Mesenchymal stem cell (in vitro differentiated cells and primary cell): ENCODE data around the gene RASSF5.

Source experiments
- DNase-seq: peaks from one replicate; pipeline ENCODE4 v3.0.0-alpha.2; 2013
- H2AFZ ChIP-seq: one replicate; pipeline ENCODE4 v1.6.1; 2013; ENCODE audit warnings: low read depth, mild to moderate bottlenecking, control low read depth, inconsistent platforms, low read length, moderate library complexity
- H2AK5ac ChIP-seq: 2 replicates; pipeline ENCODE4 v1.6.1; 2013; ENCODE audit warnings: low read length, moderate library complexity, mild to moderate bottlenecking, inconsistent platforms; ENCODE audit not compliant: severe bottlenecking
- H2BK120ac ChIP-seq: one replicate; pipeline ENCODE4 v1.6.1; 2013; ENCODE audit warnings: low read depth, mild to moderate bottlenecking, inconsistent platforms, low read length, moderate library complexity
- H2BK12ac ChIP-seq, 2 experiments: one replicate each; pipeline ENCODE4 v1.6.1; 2013; ENCODE audit warnings: inconsistent platforms in 2 of 2, low read length in 2 of 2, mild to moderate bottlenecking in 2 of 2, moderate library complexity in 2 of 2, control low read depth in 1 of 2
- H2BK15ac ChIP-seq: one replicate; pipeline ENCODE4 v1.6.1; 2013; ENCODE audit warnings: mild to moderate bottlenecking, low read depth, inconsistent platforms; ENCODE audit not compliant: poor library complexity, severe bottlenecking
- H2BK5ac ChIP-seq: 2 replicates; pipeline ENCODE4 v1.6.1; 2013; ENCODE audit warnings: low read depth, mild to moderate bottlenecking, low read length, control low read depth, inconsistent platforms; ENCODE audit not compliant: poor library complexity, severe bottlenecking
- H3K14ac ChIP-seq, 2 experiments: one replicate each; pipeline ENCODE4 v1.6.1; 2013; ENCODE audit warnings: inconsistent platforms in 2 of 2, low read length in 2 of 2, control low read depth in 1 of 2, mild to moderate bottlenecking in 1 of 2, moderate library complexity in 1 of 2
- H3K18ac ChIP-seq, 2 experiments: one replicate each; pipeline ENCODE4 v1.6.1; 2013; ENCODE audit warnings: inconsistent platforms in 2 of 2, low read length in 2 of 2, control low read depth in 1 of 2, low read depth in 1 of 2, mild to moderate bottlenecking in 1 of 2
- H3K23ac ChIP-seq, 2 experiments: one replicate each; pipeline ENCODE4 v1.6.1; 2013; ENCODE audit warnings: inconsistent platforms in 2 of 2, low read length in 2 of 2, mild to moderate bottlenecking in 2 of 2, moderate library complexity in 2 of 2, control low read depth in 1 of 2
- H3K27ac ChIP-seq: 2 replicates; pipeline ENCODE4 v1.5.1; 2013; ENCODE audit warnings: mild to moderate bottlenecking, moderate library complexity, low read length, control low read depth, inconsistent platforms; ENCODE audit not compliant: poor library complexity, severe bottlenecking
- H3K27me3 ChIP-seq, 2 experiments: 2 replicates each; pipeline versions ENCODE4 v1.6.1 to v1.7.0; 2013; ENCODE audit warnings: low read length in 2 of 2, mild to moderate bottlenecking in 2 of 2, moderate library complexity in 2 of 2, control low read depth in 1 of 2, inconsistent platforms in 1 of 2; ENCODE audit not compliant: control insufficient read depth in 1 of 2, insufficient read depth in 1 of 2
- H3K36me3 ChIP-seq, 2 experiments: 2 replicates each; pipeline versions ENCODE4 v1.6.1 to v1.7.0; 2013; ENCODE audit warnings: low read length in 2 of 2, control low read depth in 1 of 2, inconsistent platforms in 1 of 2, low read depth in 1 of 2, mild to moderate bottlenecking in 1 of 2; ENCODE audit not compliant: insufficient read depth in 2 of 2, control insufficient read depth in 1 of 2
- H3K4ac ChIP-seq, 2 experiments: one replicate each; pipeline ENCODE4 v1.6.1; 2013; ENCODE audit warnings: inconsistent platforms in 2 of 2, low read length in 2 of 2, mild to moderate bottlenecking in 2 of 2, moderate library complexity in 2 of 2, control low read depth in 1 of 2, low read depth in 1 of 2
- H3K4me1 ChIP-seq: 2 replicates; pipeline ENCODE4 v1.6.1; 2013; ENCODE audit warnings: low read depth, low read length, control low read depth; ENCODE audit not compliant: control insufficient read depth, insufficient read depth
- H3K4me2 ChIP-seq: 2 replicates; pipeline ENCODE4 v1.6.1; 2013; ENCODE audit warnings: low read length, mild to moderate bottlenecking, inconsistent platforms; ENCODE audit not compliant: poor library complexity, severe bottlenecking
- H3K4me3 ChIP-seq, 2 experiments: 2 replicates each; pipeline versions ENCODE4 v1.5.1 to v1.7.0; 2013; ENCODE audit warnings: low read length in 2 of 2, mild to moderate bottlenecking in 2 of 2, control low read depth in 1 of 2, low read depth in 1 of 2; ENCODE audit not compliant: insufficient read depth in 1 of 2
- H3K79me1 ChIP-seq: replicated peaks from 2 replicates; pipeline ENCODE4 v1.6.1; 2013; ENCODE audit warnings: mild to moderate bottlenecking, control low read depth, low read length, inconsistent platforms; ENCODE audit not compliant: poor library complexity, severe bottlenecking
- H3K9ac ChIP-seq: 2 replicates; pipeline ENCODE4 v1.7.0; 2013; ENCODE audit warnings: mild to moderate bottlenecking, low read length, moderate library complexity
- H3K9me3 ChIP-seq: 2 replicates; pipeline ENCODE4 v1.7.0; 2013; ENCODE audit warnings: mild to moderate bottlenecking, low read length; ENCODE audit not compliant: control insufficient read depth
- H4K8ac ChIP-seq: one replicate; pipeline ENCODE4 v1.6.1; 2013; ENCODE audit warnings: inconsistent platforms, mild to moderate bottlenecking, low read length, moderate library complexity
- H4K91ac ChIP-seq: one replicate; pipeline ENCODE4 v1.6.1; 2013; ENCODE audit warnings: mild to moderate bottlenecking, low read length, inconsistent platforms
- WGBS: methylation state at CpG from one replicate; pipeline ENCODE4 v1.1.7; 2013; ENCODE audit warnings: mixed read lengths; 5-methylcytosine and 5-hydroxymethylcytosine counted together

RASSF5 gene

DNA sequence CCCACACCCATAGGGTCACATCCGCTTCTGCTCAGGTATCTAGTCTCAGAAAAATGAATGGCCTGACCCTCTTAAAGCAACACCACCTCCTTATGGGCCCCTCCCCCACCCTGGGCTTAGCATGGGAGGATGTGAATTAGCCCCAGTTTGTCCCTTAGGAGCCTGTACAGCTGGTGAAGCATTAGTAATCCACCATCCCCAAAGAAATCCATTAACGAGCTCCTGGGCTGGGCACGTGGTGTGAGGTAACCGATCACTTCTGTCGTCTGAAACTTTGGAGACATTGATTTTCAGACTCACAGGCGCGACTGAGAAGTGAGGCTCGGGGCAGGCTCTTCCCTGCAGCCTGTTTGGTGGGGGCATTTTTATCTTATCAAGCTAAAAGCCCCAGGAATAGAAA, 10.5 kb downstream of the RASSF5 start:
- Histone ChIP-seq H3K9ac (no peak overlapping the region), H3K36me3 (no peaks in the 10 kb centered on the region), H3K4ac (no peak overlapping the region), H4K91ac (no peak overlapping the region), H3K27ac (no peak overlapping the region), H3K14ac (no peak overlapping the region), H4K8ac (no peak overlapping the region), H3K4me2 (no peak overlapping the region), H3K4me3 (no peak overlapping the region), H2AFZ (no peak overlapping the region), H2BK5ac (no peak overlapping the region), H3K27me3 (peaks cover 0 to 62% of the 10 kb centered on the region in 2 experiments), H3K79me1 (no peaks in the 10 kb centered on the region), H2BK12ac (no peak overlapping the region), H3K23ac (no peak overlapping the region), H2AK5ac (no peak overlapping the region), H2BK15ac (no peak overlapping the region), H3K18ac (no peak overlapping the region), H2BK120ac (no peak overlapping the region), H3K4me1 (peaks cover 8% of the 10 kb centered on the region), H3K9me3 (no peaks in the 10 kb centered on the region)
- WGBS: 80% methylated on average over 8 of the region's 8 CpGs
- no peak for DNase-seq

DNA sequence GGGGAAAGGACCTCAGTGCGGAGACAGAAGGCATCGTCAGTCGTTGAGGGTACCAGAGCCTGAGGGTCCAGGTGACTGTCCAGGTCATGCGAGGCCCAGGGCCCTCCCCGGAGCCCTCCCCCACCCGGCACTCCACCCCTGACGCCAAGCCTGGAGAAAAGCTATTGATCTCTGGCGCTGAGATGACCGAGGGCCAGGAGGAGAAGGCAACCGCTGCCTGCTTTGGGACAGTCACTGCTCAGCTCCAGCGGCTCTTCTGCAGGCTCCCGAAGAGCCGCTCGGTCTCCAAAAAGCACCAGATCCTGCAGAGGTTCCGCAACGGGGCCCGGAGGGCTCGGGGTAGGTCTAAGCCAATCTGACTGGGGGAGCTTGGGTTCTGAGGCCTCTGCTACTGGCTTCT, 10.9 kb downstream of the RASSF5 start:
- no peak overlapping the region for H2BK15ac ChIP-seq

DNA sequence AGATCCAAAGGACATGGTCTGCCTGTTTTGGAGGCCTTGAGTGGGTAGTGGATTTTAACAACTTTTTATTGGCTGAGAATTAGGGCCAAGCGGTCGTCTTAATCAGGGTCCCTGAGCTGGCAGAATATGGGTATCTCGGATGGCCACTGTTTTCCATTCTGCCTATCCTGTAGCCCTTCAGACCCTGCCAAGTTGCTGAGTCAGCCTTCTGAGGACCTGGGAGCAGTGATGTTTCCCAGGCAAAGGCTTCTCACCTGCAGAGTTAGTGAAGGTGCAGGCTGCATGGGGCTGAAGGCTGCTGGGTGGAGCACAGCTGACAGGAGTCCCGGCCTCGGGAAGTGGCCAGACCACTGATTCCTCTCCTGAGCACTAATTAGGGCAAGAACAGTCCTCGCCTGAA, 11.4 kb downstream of the RASSF5 start:
- no peak overlapping the region for H2AFZ ChIP-seq
- H3K4me1 ChIP-seq: peaks cover 2% of the 10 kb centered on the region
- no peak overlapping the region for H3K4me3 ChIP-seq
- no peak overlapping the region for H3K23ac ChIP-seq
- no peaks in the 10 kb centered on the region for H3K36me3 ChIP-seq
- no peak overlapping the region for H3K27ac ChIP-seq
- H2AK5ac ChIP-seq: no peak overlapping the region
- H2BK5ac ChIP-seq: no peak overlapping the region
- H3K4ac ChIP-seq: no peak overlapping the region
- H3K79me1 ChIP-seq: no peaks in the 10 kb centered on the region
- H2BK12ac ChIP-seq: no peak overlapping the region
- no peak overlapping the region for H3K9ac ChIP-seq
- H3K18ac ChIP-seq: no peak overlapping the region
- WGBS: 81% methylated on average over 6 of the region's 6 CpGs
- H4K8ac ChIP-seq: no peak overlapping the region
- DNase-seq: no peak
- no peak overlapping the region for H4K91ac ChIP-seq
- peaks cover 0 to 58% of the 10 kb centered on the region in 2 experiments for H3K27me3 ChIP-seq
- H2BK15ac ChIP-seq: no peak overlapping the region
- H3K4me2 ChIP-seq: no peak overlapping the region
- no peak overlapping the region for H2BK120ac ChIP-seq
- H3K14ac ChIP-seq: no peak overlapping the region
- H3K9me3 ChIP-seq: no peaks in the 10 kb centered on the region

More for the DNA sequence above, 10.9 kb downstream of the RASSF5 start:
- no peak overlapping the region for H3K4me2 ChIP-seq
- H3K4me1 ChIP-seq: peaks cover 7% of the 10 kb centered on the region
- H2AK5ac ChIP-seq: no peak overlapping the region
- DNase-seq: no peak
- H3K9ac ChIP-seq: no peak overlapping the region
- no peak overlapping the region for H4K91ac ChIP-seq
- no peaks in the 10 kb centered on the region for H3K79me1 ChIP-seq
- no peak overlapping the region for H3K14ac ChIP-seq
- H4K8ac ChIP-seq: no peak overlapping the region
- WGBS: 87% methylated on average over 18 of the region's 18 CpGs
- no peak overlapping the region for H3K23ac ChIP-seq
- no peak overlapping the region for H3K4ac ChIP-seq
- H3K18ac ChIP-seq: no peak overlapping the region
- H3K36me3 ChIP-seq: no peaks in the 10 kb centered on the region
- peaks cover 0 to 61% of the 10 kb centered on the region in 2 experiments for H3K27me3 ChIP-seq
- H3K27ac ChIP-seq: no peak overlapping the region
- H2BK120ac ChIP-seq: no peak overlapping the region
- H2BK12ac ChIP-seq: no peak overlapping the region
- no peaks in the 10 kb centered on the region for H3K9me3 ChIP-seq
- no peak overlapping the region for H2BK5ac ChIP-seq
- no peak overlapping the region for H2AFZ ChIP-seq
- no peak overlapping the region for H3K4me3 ChIP-seq

DNA sequence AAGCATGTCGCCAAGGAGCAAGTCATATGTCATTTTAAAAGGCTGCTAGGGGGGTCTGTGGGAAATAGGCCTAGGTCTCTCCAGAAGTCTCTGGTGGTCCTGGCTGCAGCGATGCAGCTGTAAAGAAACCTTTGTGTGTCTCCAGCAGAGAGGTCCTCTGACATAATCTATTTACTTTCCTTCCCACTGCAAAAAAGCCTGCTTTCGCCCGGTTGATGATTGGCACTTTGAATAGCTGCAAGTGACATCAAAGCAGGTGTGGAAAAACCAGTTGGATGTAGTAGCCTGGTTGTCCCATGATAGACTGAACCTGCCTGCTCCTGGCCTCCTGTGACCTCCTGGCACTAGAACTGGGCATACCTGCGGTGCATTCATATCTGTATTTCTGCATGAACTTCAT, 13.8 kb downstream of the RASSF5 start:
- Histone ChIP-seq H3K9me3 (no peaks in the 10 kb centered on the region), H2BK5ac (no peak overlapping the region), H3K18ac (no peak overlapping the region), H4K8ac (no peak overlapping the region), H2AK5ac (no peak overlapping the region), H3K27me3 (peaks cover 0 to 48% of the 10 kb centered on the region in 2 experiments), H2BK12ac (no peak overlapping the region), H3K36me3 (no peaks in the 10 kb centered on the region), H3K4me3 (no peak overlapping the region), H3K14ac (no peak overlapping the region), H3K4me1 (no peaks in the 10 kb centered on the region), H2AFZ (no peak overlapping the region), H3K4me2 (no peak overlapping the region), H2BK120ac (no peak overlapping the region), H3K27ac (no peak overlapping the region), H3K79me1 (no peaks in the 10 kb centered on the region), H3K4ac (no peak overlapping the region), H3K9ac (no peak overlapping the region), H2BK15ac (no peak overlapping the region), H3K23ac (no peak overlapping the region), H4K91ac (no peak overlapping the region)
- DNase-seq: no peak
- 86% methylated on average over 4 of the region's 5 CpGs for WGBS
